Measurements from ENCODE around the gene AGPAT3.

GRCh38 chr21:43895196-43895595, 30.2 kb downstream of the AGPAT3 start:
- TF ChIP-seq ZNF335 (tag by site-specific recombination; conservative IDR thresholded peaks at IDR 0.05) (no peak), ZNF114 (tag by site-specific recombination; IDR thresholded peaks at IDR 0.05) (no peak), ZNF138 (tag by site-specific recombination; IDR thresholded peaks at IDR 0.05; ENCODE audit: borderline replicate concordance) (no peak), ZNF843 (tag by site-specific recombination; IDR thresholded peaks at IDR 0.05) (no peak), ZNF23 (tag by site-specific recombination; IDR thresholded peaks at IDR 0.05; ENCODE audit: borderline replicate concordance) (no peak), ZNF274 (IDR thresholded peaks at IDR 0.05; ENCODE audit: low read length) (no peak), ZNF274 (tag by site-specific recombination; IDR thresholded peaks at IDR 0.05; ENCODE audit: borderline replicate concordance) (no peak), ZNF2 (tag by site-specific recombination; IDR thresholded peaks at IDR 0.05) (no peak), ZBTB1 (tag by site-specific recombination; IDR thresholded peaks at IDR 0.05) (no peak)
- TF ChIP-seq, protein P1, sequence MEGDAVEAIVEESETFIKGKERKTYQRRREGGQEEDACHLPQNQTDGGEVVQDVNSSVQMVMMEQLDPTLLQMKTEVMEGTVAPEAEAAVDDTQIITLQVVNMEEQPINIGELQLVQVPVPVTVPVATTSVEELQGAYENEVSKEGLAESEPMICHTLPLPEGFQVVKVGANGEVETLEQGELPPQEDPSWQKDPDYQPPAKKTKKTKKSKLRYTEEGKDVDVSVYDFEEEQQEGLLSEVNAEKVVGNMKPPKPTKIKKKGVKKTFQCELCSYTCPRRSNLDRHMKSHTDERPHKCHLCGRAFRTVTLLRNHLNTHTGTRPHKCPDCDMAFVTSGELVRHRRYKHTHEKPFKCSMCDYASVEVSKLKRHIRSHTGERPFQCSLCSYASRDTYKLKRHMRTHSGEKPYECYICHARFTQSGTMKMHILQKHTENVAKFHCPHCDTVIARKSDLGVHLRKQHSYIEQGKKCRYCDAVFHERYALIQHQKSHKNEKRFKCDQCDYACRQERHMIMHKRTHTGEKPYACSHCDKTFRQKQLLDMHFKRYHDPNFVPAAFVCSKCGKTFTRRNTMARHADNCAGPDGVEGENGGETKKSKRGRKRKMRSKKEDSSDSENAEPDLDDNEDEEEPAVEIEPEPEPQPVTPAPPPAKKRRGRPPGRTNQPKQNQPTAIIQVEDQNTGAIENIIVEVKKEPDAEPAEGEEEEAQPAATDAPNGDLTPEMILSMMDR (tag by site-specific recombination; IDR thresholded peaks at IDR 0.05) = no peak
- TF ChIP-seq, protein P2, sequence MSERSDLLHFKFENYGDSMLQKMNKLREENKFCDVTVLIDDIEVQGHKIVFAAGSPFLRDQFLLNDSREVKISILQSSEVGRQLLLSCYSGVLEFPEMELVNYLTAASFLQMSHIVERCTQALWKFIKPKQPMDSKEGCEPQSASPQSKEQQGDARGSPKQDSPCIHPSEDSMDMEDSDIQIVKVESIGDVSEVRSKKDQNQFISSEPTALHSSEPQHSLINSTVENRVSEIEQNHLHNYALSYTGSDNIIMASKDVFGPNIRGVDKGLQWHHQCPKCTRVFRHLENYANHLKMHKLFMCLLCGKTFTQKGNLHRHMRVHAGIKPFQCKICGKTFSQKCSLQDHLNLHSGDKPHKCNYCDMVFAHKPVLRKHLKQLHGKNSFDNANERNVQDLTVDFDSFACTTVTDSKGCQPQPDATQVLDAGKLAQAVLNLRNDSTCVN (tag by site-specific recombination; optimal IDR thresholded peaks at IDR 0.05) = no peak
